NCI-H2227 treated with DMSO at 0.1 percent for 48 hours (cell line): ENCODE data around the gene KLHDC4.
A peak's percentile ranks its signal among the peaks of the same experiment; 100 is the strongest.
"Not testable (repeated sequence)": the region's sequence is repeated elsewhere in the genome, so short reads cannot be mapped to it uniquely, and the experiment has no call there.

Experiments used
- DNase-seq: peaks from one replicate; lab custom pipeline; 2025; lab: John Stamatoyannopoulos, UW

The KLHDC4 gene

GRCh38 chr16:87765776-87766484 lies at the start of gene KLHDC4:
Gene KLHDC4 (minus strand): TSS chr16:87765986. CDS start chr16:87765890, 96 bp downstream.
- DNase-seq: peak; percentile 75

GRCh38 chr16:87815567-87815966 lies 49.8 kb upstream of the KLHDC4 start:
- DNase-seq: no peak

- DNase-seq: no peak
Observed at GRCh38 chr16:87812200-87812656, 46.4 kb upstream of the KLHDC4 start.

- DNase-seq: not testable (repeated sequence)
Observed at GRCh38 chr16:87811454-87811853, 45.7 kb upstream of the KLHDC4 start.

- no peak for DNase-seq
Observed at GRCh38 chr16:87809150-87809902, 43.5 kb upstream of the KLHDC4 start.

GRCh38 chr16:87808108-87808507 lies 42.3 kb upstream of the KLHDC4 start:
- DNase-seq: no peak

- peak; percentile 62 for DNase-seq
Observed at GRCh38 chr16:87806641-87807546, 41.1 kb upstream of the KLHDC4 start.

GRCh38 chr16:87806261-87806640 lies 40.5 kb upstream of the KLHDC4 start:
- DNase-seq: no peak

- no peak for DNase-seq
Observed at GRCh38 chr16:87803385-87803784, 37.6 kb upstream of the KLHDC4 start.

GRCh38 chr16:87802670-87803069 lies 36.9 kb upstream of the KLHDC4 start:
- no peak for DNase-seq

GRCh38 chr16:87801679-87802259 lies 36.0 kb upstream of the KLHDC4 start:
- DNase-seq: no peak

- no peak for DNase-seq
Observed at GRCh38 chr16:87800497-87800896, 34.7 kb upstream of the KLHDC4 start.

GRCh38 chr16:87795336-87795735 lies 29.6 kb upstream of the KLHDC4 start:
- no peak for DNase-seq

GRCh38 chr16:87794485-87795078 lies 28.8 kb upstream of the KLHDC4 start:
- DNase-seq: no peak

- no peak for DNase-seq
Observed at GRCh38 chr16:87792205-87792565, 26.4 kb upstream of the KLHDC4 start.

GRCh38 chr16:87791295-87792204 lies 25.8 kb upstream of the KLHDC4 start:
- DNase-seq: no peak

- DNase-seq: no peak
Observed at GRCh38 chr16:87790292-87791100, 24.7 kb upstream of the KLHDC4 start.

GRCh38 chr16:87789437-87790291 lies 23.9 kb upstream of the KLHDC4 start:
- DNase-seq: no peak
